ENCODE results near the gene F5. TPM values are rescaled to one million over a fixed set of nuclear protein-coding genes. Genes with fewer than 3 reads are reported as not detected.

Gene F5
- 0.03 to 0.12 TPM (median 0.10 TPM) in 5 replicates for total RNA-seq (2022; extraction: Qiagen RNA extraction; ENCODE audit: low read depth)

GRCh38 chr1:169586395-169587255 lies at the start of gene F5:
F5 (minus strand) TSS chr1:169586481; CDS start chr1:169586386, 95 bp downstream.

GRCh38 chr1:169630006-169630405 lies 43.7 kb upstream of the F5 start, which contains the start of gene SELP:
SELP (minus strand) TSS chr1:169630124; CDS start chr1:169630074, 50 bp downstream.

GRCh38 chr1:169485431-169486280 lies 100.6 kb downstream of the F5 start, which contains the start of gene SLC19A2:
SLC19A2 (minus strand) TSS chr1:169485944; CDS start chr1:169485766, 178 bp downstream.

Other genes with a start within 250 kb of the F5 start
- 16.3 to 38.8 TPM (median 22.2 TPM) in 5 replicates for gene NME7, start 218.7 kb downstream of the F5 start, total RNA-seq (2022; extraction: Qiagen RNA extraction; ENCODE audit: low read depth)
- gene BLZF1, start 218.3 kb downstream of the F5 start, total RNA-seq (2022; extraction: Qiagen RNA extraction; ENCODE audit: low read depth), result 11.7 to 21.2 TPM (median 14.4 TPM) in 5 replicates
- gene CCDC181, start 159.0 kb downstream of the F5 start, total RNA-seq (2022; extraction: Qiagen RNA extraction; ENCODE audit: low read depth), result 0.07 to 0.25 TPM (median 0.15 TPM) in 3 of 5 replicates, not detected in the others
- gene SLC19A2, start 100.5 kb downstream of the F5 start, total RNA-seq (2022; extraction: Qiagen RNA extraction; ENCODE audit: low read depth), result 4.1 to 8.6 TPM (median 8.0 TPM) in 5 replicates
- not detected in 5 replicates for gene SELP, start 43.6 kb upstream of the F5 start, total RNA-seq (2022; extraction: Qiagen RNA extraction; ENCODE audit: low read depth)
- gene SELL, start 125.1 kb upstream of the F5 start, total RNA-seq (2022; extraction: Qiagen RNA extraction; ENCODE audit: low read depth), result 0.10 to 0.27 TPM (median 0.25 TPM) in 4 of 5 replicates, not detected in the other
- gene SELE, start 147.6 kb upstream of the F5 start, total RNA-seq (2022; extraction: Qiagen RNA extraction; ENCODE audit: low read depth), result not detected in 5 replicates
- gene METTL18, start 208.4 kb upstream of the F5 start, total RNA-seq (2022; extraction: Qiagen RNA extraction; ENCODE audit: low read depth), result 3.6 to 8.2 TPM (median 6.4 TPM) in 5 replicates

All from A549 treated with RU486 at 1 μM for 4 hours (cell line).